H1 (cell line): ENCODE measurements around the gene PTPN5. TPM values are rescaled to one million over a fixed set of nuclear protein-coding genes. Genes with fewer than 3 reads are reported as not detected.

ENCODE experiments used
- CTCF ChIA-PET: fragments of 300-600 bp; sonication (Branson Sonifier 250); formaldehyde crosslinking; loops from one replicate; lab custom pipeline; 2021; ENCODE audit not compliant: partially characterized antibody; lab: Charles Lee
- POLR2A ChIA-PET: fragments of 300-600 bp; sonication (Branson Sonifier 250); formaldehyde crosslinking; loops from one replicate; lab custom pipeline; 2021; ENCODE audit warnings: inconsistent platforms; ENCODE audit not compliant: partially characterized antibody; lab: Charles Lee
- DNase-seq, 2 experiments: peaks; one replicate each; pipeline versions ENCODE4 v3.0.0 to v3.0.0-alpha.2; 2010 to 2022; ENCODE audit warnings: low spot score in 2 of 2, low read depth in 1 of 2, mixed read lengths in 1 of 2
- FAIRE-seq: peaks from 2 replicates; lab custom pipeline; 2011; peaks lifted over from hg19 to GRCh38; lab: Jason Lieb, UNC
- H2AFZ ChIP-seq: 2 replicates; pipeline ENCODE4 v1.8.1; 2012; ENCODE audit warnings: low read length, inconsistent platforms
- H2AK5ac ChIP-seq: 2 replicates; pipeline ENCODE4 v1.6.1; 2013; ENCODE audit warnings: low read depth, low read length
- H2BK120ac ChIP-seq: replicated peaks from 2 replicates; pipeline ENCODE3; 2013; ENCODE audit warnings: low read depth, low read length, inconsistent platforms
- H2BK12ac ChIP-seq: 2 replicates; pipeline ENCODE4 v1.6.1; 2013; ENCODE audit warnings: low read depth, low read length
- H2BK15ac ChIP-seq: 2 replicates; pipeline ENCODE4 v1.6.1; 2013; ENCODE audit warnings: low read length
- H2BK20ac ChIP-seq: 2 replicates; pipeline ENCODE4 v1.6.1; 2013; ENCODE audit warnings: low read length
- H2BK5ac ChIP-seq: 2 replicates; pipeline ENCODE4 v1.6.1; 2013; ENCODE audit warnings: low read depth, low read length
- H3K14ac ChIP-seq: 2 replicates; pipeline ENCODE4 v1.6.1; 2013; ENCODE audit warnings: inconsistent platforms; ENCODE audit not compliant: insufficient read length
- H3K18ac ChIP-seq: 2 replicates; pipeline ENCODE4 v1.6.1; 2013; ENCODE audit warnings: low read length; ENCODE audit errors: extremely low read depth
- H3K23ac ChIP-seq: 2 replicates; pipeline ENCODE4 v1.6.1; 2013; ENCODE audit warnings: inconsistent platforms; ENCODE audit not compliant: insufficient read length
- H3K23me2 ChIP-seq: 2 replicates; pipeline ENCODE4 v1.6.1; 2013; ENCODE audit warnings: low read depth, low read length
- H3K27ac ChIP-seq: 2 replicates; pipeline ENCODE4 v1.6.1; 2011; ENCODE audit warnings: low read depth, low read length, inconsistent platforms
- H3K27me3 ChIP-seq, 4 experiments: replicated peaks in 1 of 4; 1 replicate in 1 of 4; 2 replicates in 3 of 4; pipeline versions ENCODE4 v1.6.1 to v1.8.1; 2011 to 2013; ENCODE audit warnings: low read length in 3 of 4, mild to moderate bottlenecking in 3 of 4, inconsistent platforms in 2 of 4, mixed read lengths in 2 of 4, moderate library complexity in 1 of 4; ENCODE audit not compliant: control insufficient read depth in 3 of 4, insufficient read depth in 3 of 4; ENCODE audit errors: extremely low read depth in 1 of 4
- H3K36me3 ChIP-seq, 4 experiments: 2 replicates each; pipeline versions ENCODE4 v1.6.1 to v1.8.1; 2011 to 2013; ENCODE audit warnings: mild to moderate bottlenecking in 4 of 4, low read length in 3 of 4, moderate library complexity in 2 of 4, control low read depth in 1 of 4, inconsistent platforms in 1 of 4; ENCODE audit not compliant: insufficient read depth in 4 of 4, control insufficient read depth in 2 of 4
- H3K4ac ChIP-seq: replicated peaks from 2 replicates; pipeline ENCODE3; 2013; ENCODE audit warnings: low read length, low read depth, mixed read lengths, inconsistent platforms; ENCODE audit not compliant: insufficient read length
- H3K4me1 ChIP-seq, 4 experiments: replicated peaks in 1 of 4; 1 replicate in 1 of 4; 2 replicates in 3 of 4; pipeline versions ENCODE4 v1.6.1 to v1.8.1; 2011 to 2013; ENCODE audit warnings: low read length in 3 of 4, inconsistent platforms in 2 of 4, mixed read lengths in 1 of 4; ENCODE audit not compliant: insufficient read depth in 4 of 4, control insufficient read depth in 3 of 4
- H3K4me2 ChIP-seq, 2 experiments: 2 replicates each; pipeline versions ENCODE4 v1.6.1 to v1.8.1; 2011 to 2013; ENCODE audit warnings: low read depth in 2 of 2, low read length in 2 of 2, control low read depth in 1 of 2, inconsistent platforms in 1 of 2, mild to moderate bottlenecking in 1 of 2; ENCODE audit not compliant: insufficient read depth in 1 of 2
- H3K4me3 ChIP-seq, 4 experiments: fragments of 200-600, 300-600 bp in 1 of 4; sonication (generic), shearing (Covaris generic), sonication (Bioruptor Twin) in 1 of 4; 2 replicates each; pipeline versions ENCODE4 v1.5.1 to v1.8.1; 2011 to 2016; ENCODE audit warnings: low read length in 4 of 4, low read depth in 3 of 4, control low read depth in 2 of 4, inconsistent platforms in 2 of 4, mild to moderate bottlenecking in 2 of 4, mixed read lengths in 1 of 4, moderate library complexity in 1 of 4; ENCODE audit not compliant: insufficient read depth in 2 of 4; ENCODE audit errors: extremely low read depth in 1 of 4
- H3K56ac ChIP-seq: replicated peaks from 2 replicates; pipeline ENCODE3; 2013; ENCODE audit warnings: low read depth, mild to moderate bottlenecking, mixed read lengths, low read length, inconsistent platforms; ENCODE audit not compliant: insufficient read length
- H3K79me1 ChIP-seq: 2 replicates; pipeline ENCODE4 v1.6.1; 2013; ENCODE audit warnings: low read depth, low read length, control low read depth
- H3K79me2 ChIP-seq, 2 experiments: 2 replicates each; pipeline versions ENCODE4 v1.6.1 to v1.8.1; 2012 to 2013; ENCODE audit warnings: low read length in 2 of 2, mild to moderate bottlenecking in 2 of 2, inconsistent platforms in 1 of 2; ENCODE audit not compliant: insufficient read depth in 2 of 2, control insufficient read depth in 1 of 2
- H3K9ac ChIP-seq, 4 experiments: replicated peaks in 1 of 4; 1 replicate in 1 of 4; 2 replicates in 3 of 4; pipeline versions ENCODE4 v1.6.1 to v1.8.1; 2011 to 2013; ENCODE audit warnings: low read depth in 3 of 4, low read length in 3 of 4, control low read depth in 2 of 4, mild to moderate bottlenecking in 2 of 4, moderate library complexity in 2 of 4, inconsistent platforms in 1 of 4; ENCODE audit errors: extremely low read depth in 1 of 4
- H3K9me3 ChIP-seq, 2 experiments: 2 replicates each; pipeline versions ENCODE4 v1.6.1 to v1.8.1; 2012 to 2013; ENCODE audit warnings: mild to moderate bottlenecking in 2 of 2, moderate library complexity in 2 of 2, control low read depth in 1 of 2, inconsistent platforms in 1 of 2, low read depth in 1 of 2, low read length in 1 of 2, mixed read lengths in 1 of 2; ENCODE audit not compliant: insufficient read depth in 2 of 2
- H4K20me1 ChIP-seq, 2 experiments: replicated peaks in 1 of 2; 2 replicates each; pipeline versions ENCODE3 to v1.8.1; 2011 to 2013; ENCODE audit warnings: inconsistent platforms in 2 of 2, low read length in 2 of 2, mild to moderate bottlenecking in 1 of 2; ENCODE audit not compliant: insufficient read depth in 2 of 2, control insufficient read depth in 1 of 2
- H4K5ac ChIP-seq: 2 replicates; pipeline ENCODE4 v1.6.1; 2013; ENCODE audit warnings: low read length, low read depth, mixed read lengths, inconsistent platforms; ENCODE audit not compliant: insufficient read length
- H4K8ac ChIP-seq: 2 replicates; pipeline ENCODE4 v1.8.0; 2013; ENCODE audit warnings: mild to moderate bottlenecking, moderate library complexity, low read length, inconsistent platforms; ENCODE audit not compliant: insufficient read depth; ENCODE audit errors: extremely low read depth
- H4K91ac ChIP-seq: replicated peaks from 2 replicates; pipeline ENCODE3; 2013; ENCODE audit warnings: low read length, mixed read lengths, inconsistent platforms; ENCODE audit not compliant: insufficient read length
- BCL11A ChIP-seq, 2 experiments: IDR thresholded peaks; one replicate each; pipeline ENCODE4 v1.6.1; 2011; ENCODE audit warnings: low read depth in 2 of 2, low read length in 2 of 2, mild to moderate bottlenecking in 2 of 2
- BRCA1 ChIP-seq: IDR thresholded peaks from 2 replicates; pipeline ENCODE4 v1.6.1; 2012; ENCODE audit warnings: low read depth, low read length, improper control_type of control experiment
- CTBP2 ChIP-seq: IDR thresholded peaks from 2 replicates; pipeline ENCODE4 v1.7.0; 2011; ENCODE audit warnings: borderline replicate concordance, mild to moderate bottlenecking, moderate library complexity, mixed read lengths, low read length; ENCODE audit not compliant: insufficient read depth, insufficient read length
- EGR1 ChIP-seq: IDR thresholded peaks from 2 replicates; pipeline ENCODE4 v1.6.1; 2011; ENCODE audit warnings: low read depth, low read length, borderline replicate concordance
- NANOG ChIP-seq: IDR thresholded peaks from 2 replicates; pipeline ENCODE4 v1.6.1; 2011; ENCODE audit warnings: low read length, low read depth, mild to moderate bottlenecking, inconsistent platforms; ENCODE audit not compliant: insufficient read depth, poor library complexity, severe bottlenecking
- SIN3A ChIP-seq, 2 experiments: IDR thresholded peaks in 1 of 2; conservative IDR thresholded peaks in 1 of 2; 2 replicates each; pipeline ENCODE4 v1.6.1; 2011 to 2012; ENCODE audit warnings: low read length in 2 of 2, improper control_type of control experiment in 1 of 2, low read depth in 1 of 2, mild to moderate bottlenecking in 1 of 2
- SP1 ChIP-seq: IDR thresholded peaks from 2 replicates; pipeline ENCODE4 v1.6.1; 2011; ENCODE audit warnings: low read depth, low read length
- SRF ChIP-seq: IDR thresholded peaks from 2 replicates; pipeline ENCODE4 v1.6.1; 2011; ENCODE audit warnings: mild to moderate bottlenecking, low read depth, low read length, moderate library complexity
- WGBS, 2 experiments: shearing (Covaris generic) in 1 of 2; methylation state at CpG; one replicate each; pipeline versions ENCODE4 v1.1.6 to v1.1.7; 2013 to 2015; ENCODE audit warnings: low lambda C conversion rate in 2 of 2, mixed read lengths in 2 of 2, inconsistent platforms in 1 of 2, low coverage in 1 of 2, missing lambda C conversion rate in 1 of 2; ENCODE audit not compliant: insufficient replicate concordance in 2 of 2, insufficient coverage in 1 of 2, insufficient read length in 1 of 2; ENCODE audit errors: extremely low coverage in 1 of 2, missing lambda C conversion rate in 1 of 2; 5-methylcytosine and 5-hydroxymethylcytosine counted together
- polyA plus RNA-seq, 7 experiments: library from polyadenylated mRNA; depleted of rRNA in 3 of 7; stranded (reverse) in 5 of 7; unstranded in 2 of 7; fragments of >200 nt in 5 of 7; fragments of 200-250 nt in 2 of 7; gene quantifications; 1 replicate in 5 of 7; 2 replicates in 1 of 7; 4 replicates in 1 of 7; pipeline versions ENCODE4 v1.2.1 to v1.2.3, GENCODE V29; 2011 to 2013; ENCODE audit warnings: missing spikeins in 2 of 7, mixed read lengths in 2 of 7
- total RNA-seq: library from RNA; stranded (reverse); fragmentation: NEBNext Ultra II Directional; extraction: Animal tissue kit (Norgen Biotek cat#: 25700); gene quantifications from 2 replicates; pipeline ENCODE4 v1.2.1, GENCODE V29; 2021
- TF ChIP-seq, protein P1 (sequence below): IDR thresholded peaks from 2 replicates; pipeline ENCODE4 v1.6.1; 2012; ENCODE audit warnings: inconsistent platforms

Gene PTPN5
- total and polyA plus RNA-seq, 2 of the 8 experiments (the other 6 are each of a cell fraction or from before 2014, with no cell fraction given): 8.4 to 12.9 TPM

DNA sequence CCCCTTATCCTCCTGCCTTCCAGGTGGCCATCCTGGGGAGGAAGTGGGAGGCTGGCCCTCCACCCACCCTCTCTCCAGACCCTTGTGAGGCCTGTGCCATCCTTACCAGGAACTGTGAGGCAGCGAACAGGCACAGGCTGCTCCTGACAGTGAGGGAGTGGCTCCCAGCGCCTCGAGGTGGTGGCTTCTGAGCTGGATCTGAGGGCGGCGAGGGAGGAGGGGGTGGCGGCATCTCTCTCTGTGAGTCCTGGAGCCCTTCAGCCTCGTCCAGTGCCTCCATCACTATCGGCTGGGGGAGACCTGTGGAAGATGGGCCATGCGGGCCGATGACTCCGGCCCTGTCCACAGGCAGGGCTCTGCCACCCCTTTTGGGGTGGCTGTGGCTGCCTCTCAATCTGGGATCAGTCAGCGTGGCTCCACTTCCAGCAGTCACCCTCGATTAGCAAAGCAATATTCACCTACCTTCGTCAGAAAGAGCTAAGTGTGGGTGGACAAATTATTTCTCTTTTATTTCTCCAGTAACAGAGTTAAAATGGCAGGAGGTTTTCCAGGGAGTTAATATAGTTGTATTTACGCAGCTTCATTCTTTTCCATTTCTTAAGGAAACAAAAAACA, 47.6 kb downstream of the PTPN5 start:
- POLR2A ChIA-PET: no interaction called here
- CTCF ChIA-PET: interaction anchor here (0.6 to 16.4 kb wide), 8 partner anchors 10 to 92 kb away, joined by 3 to 244 read pairs (median 4); partner anchors contain the start of gene IGSF22
- Histone ChIP-seq H3K9ac (no peak overlapping the region; a peak in 1 of 7 replicates), H3K23me2 (no peaks in the 10 kb centered on the region), H3K9me3 (no peaks in the 10 kb centered on the region), H4K5ac (no peak overlapping the region), H2BK12ac (no peak overlapping the region), H3K36me3 (no peaks in the 10 kb centered on the region), H3K23ac (no peak overlapping the region), H3K79me2 (no peaks in the 10 kb centered on the region), H2BK5ac (no peak overlapping the region), H3K56ac (no peak overlapping the region), H4K91ac (no peak overlapping the region), H2BK15ac (no peak overlapping the region), H3K4me2 (no peak overlapping the region), H2BK20ac (no peak overlapping the region), H3K27ac (no peak overlapping the region), H4K8ac (no peak overlapping the region), H2AK5ac (no peak overlapping the region), H2AFZ (no peak overlapping the region), H2BK120ac (no peak overlapping the region), H3K14ac (no peak overlapping the region), H3K79me1 (no peaks in the 10 kb centered on the region), H4K20me1 (no peaks in the 10 kb centered on the region), H3K4ac (no peak overlapping the region), H3K4me1 (no peaks in the 10 kb centered on the region; a peak in 1 of 7 replicates)
- WGBS, 2 experiments: 83% methylated on average over 15 of the region's 15 CpGs; no CpG with 5 or more reads in 1 of the 2 experiments
- no peak for FAIRE-seq
- DNase-seq: no peak
- TF ChIP-seq CTBP2 (no peak), SRF (no peak), EGR1 (no peak), SIN3A (conservative IDR thresholded peaks at IDR 0.05 in 1 of 2, IDR thresholded peaks at IDR 0.05 in 1 of 2; ENCODE audit: low read depth in 1 of 2, low read length in 2 of 2) (no peak), NANOG (no peak), SP1 (no peak), BRCA1 (no peak), BCL11A (IDR thresholded peaks at IDR 0.05; ENCODE audit: low read depth in 2 of 2, low read length in 2 of 2) (no peak)
- TF ChIP-seq, protein P1, sequence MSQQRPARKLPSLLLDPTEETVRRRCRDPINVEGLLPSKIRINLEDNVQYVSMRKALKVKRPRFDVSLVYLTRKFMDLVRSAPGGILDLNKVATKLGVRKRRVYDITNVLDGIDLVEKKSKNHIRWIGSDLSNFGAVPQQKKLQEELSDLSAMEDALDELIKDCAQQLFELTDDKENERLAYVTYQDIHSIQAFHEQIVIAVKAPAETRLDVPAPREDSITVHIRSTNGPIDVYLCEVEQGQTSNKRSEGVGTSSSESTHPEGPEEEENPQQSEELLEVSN: no peak
- TF ChIP-seq, all 59 proteins: peak for 0
- Histone ChIP-seq H3K4me3 (no peak overlapping the region), H3K27me3 (no peaks in the 10 kb centered on the region), H3K18ac (no peak overlapping the region)
